GM06990 (cell line): Measurements from ENCODE around the gene MIB2.

Source experiments
- DNase-seq: peaks from one replicate; pipeline ENCODE4 v3.0.0-alpha.2; 2011; ENCODE audit not compliant: insufficient read length; ENCODE audit errors: extremely low read depth
- H3K27me3 ChIP-seq: replicated peaks from 2 replicates; pipeline ENCODE4 v1.6.0; 2011; ENCODE audit warnings: low read length; ENCODE audit not compliant: control insufficient read depth, insufficient read depth
- H3K36me3 ChIP-seq: 2 replicates; pipeline ENCODE4 v1.5.1; 2011; ENCODE audit warnings: low read length; ENCODE audit not compliant: control insufficient read depth, insufficient read depth
- H3K4me3 ChIP-seq: replicated peaks from 2 replicates; pipeline ENCODE4 v1.5.1; 2011; ENCODE audit warnings: low read depth, mild to moderate bottlenecking, control low read depth, low read length
- TF ChIP-seq, protein P1 (sequence below): IDR thresholded peaks from 2 replicates; pipeline ENCODE4 v1.5.1; 2011; ENCODE audit warnings: low read length, control low read depth, mild to moderate bottlenecking, inconsistent platforms; ENCODE audit not compliant: insufficient read depth, poor library complexity, severe bottlenecking

MIB2 gene

DNA sequence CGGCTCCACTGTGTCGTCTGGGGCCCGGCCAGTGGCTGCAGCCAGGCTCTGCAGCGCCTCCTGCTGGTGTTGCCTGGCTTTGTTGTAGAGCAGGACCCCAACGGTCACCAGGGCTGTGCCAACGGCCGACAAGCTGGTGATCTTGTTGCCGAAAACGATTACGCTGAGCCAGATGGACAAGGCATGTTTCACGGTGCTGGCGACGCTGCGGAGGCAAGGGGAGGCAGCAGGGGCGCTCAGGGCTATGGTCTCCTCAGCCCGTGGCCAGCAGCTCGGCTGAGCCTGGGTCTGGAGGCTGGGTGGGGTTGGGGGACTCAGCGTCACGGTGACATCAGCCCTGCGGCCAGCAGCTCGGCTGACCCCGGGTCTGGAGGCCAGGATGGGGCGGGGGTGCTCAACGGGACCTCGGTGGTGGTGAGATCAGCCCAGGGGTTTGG is 50.5 kb downstream of the MIB2 start:
- H3K4me3 ChIP-seq, result no peak overlapping the region
- peaks cover 28% of the 10 kb centered on the region for H3K36me3 ChIP-seq
- no peaks in the 10 kb centered on the region for H3K27me3 ChIP-seq
- TF ChIP-seq, protein P1, sequence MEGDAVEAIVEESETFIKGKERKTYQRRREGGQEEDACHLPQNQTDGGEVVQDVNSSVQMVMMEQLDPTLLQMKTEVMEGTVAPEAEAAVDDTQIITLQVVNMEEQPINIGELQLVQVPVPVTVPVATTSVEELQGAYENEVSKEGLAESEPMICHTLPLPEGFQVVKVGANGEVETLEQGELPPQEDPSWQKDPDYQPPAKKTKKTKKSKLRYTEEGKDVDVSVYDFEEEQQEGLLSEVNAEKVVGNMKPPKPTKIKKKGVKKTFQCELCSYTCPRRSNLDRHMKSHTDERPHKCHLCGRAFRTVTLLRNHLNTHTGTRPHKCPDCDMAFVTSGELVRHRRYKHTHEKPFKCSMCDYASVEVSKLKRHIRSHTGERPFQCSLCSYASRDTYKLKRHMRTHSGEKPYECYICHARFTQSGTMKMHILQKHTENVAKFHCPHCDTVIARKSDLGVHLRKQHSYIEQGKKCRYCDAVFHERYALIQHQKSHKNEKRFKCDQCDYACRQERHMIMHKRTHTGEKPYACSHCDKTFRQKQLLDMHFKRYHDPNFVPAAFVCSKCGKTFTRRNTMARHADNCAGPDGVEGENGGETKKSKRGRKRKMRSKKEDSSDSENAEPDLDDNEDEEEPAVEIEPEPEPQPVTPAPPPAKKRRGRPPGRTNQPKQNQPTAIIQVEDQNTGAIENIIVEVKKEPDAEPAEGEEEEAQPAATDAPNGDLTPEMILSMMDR, result peak; percentile 45
- no peak for DNase-seq

DNA sequence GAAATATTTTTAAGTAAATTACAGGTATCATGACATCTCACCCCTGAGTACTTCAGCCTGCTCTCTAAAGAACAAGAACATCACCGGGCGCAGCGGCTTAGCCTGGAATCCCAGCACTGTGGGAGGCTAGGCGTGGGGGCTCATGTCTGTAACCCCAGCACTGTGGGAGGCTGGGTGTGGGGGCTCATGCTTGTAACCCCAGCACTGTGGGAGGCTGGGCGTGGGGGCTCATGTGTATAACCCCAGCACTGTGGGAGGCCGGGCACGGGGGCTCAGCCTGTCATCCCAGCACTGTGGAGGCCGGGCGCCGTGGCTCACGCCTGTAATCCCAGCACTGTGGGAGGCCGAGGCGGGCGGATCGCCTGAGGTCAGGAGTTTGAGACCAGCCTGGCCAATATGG is 51.2 kb downstream of the MIB2 start:
- TF ChIP-seq, protein P1, result no peak
- no peak for DNase-seq
- Histone ChIP-seq H3K36me3 (peaks cover 29% of the 10 kb centered on the region), H3K4me3 (no peak overlapping the region), H3K27me3 (no peaks in the 10 kb centered on the region)

DNA sequence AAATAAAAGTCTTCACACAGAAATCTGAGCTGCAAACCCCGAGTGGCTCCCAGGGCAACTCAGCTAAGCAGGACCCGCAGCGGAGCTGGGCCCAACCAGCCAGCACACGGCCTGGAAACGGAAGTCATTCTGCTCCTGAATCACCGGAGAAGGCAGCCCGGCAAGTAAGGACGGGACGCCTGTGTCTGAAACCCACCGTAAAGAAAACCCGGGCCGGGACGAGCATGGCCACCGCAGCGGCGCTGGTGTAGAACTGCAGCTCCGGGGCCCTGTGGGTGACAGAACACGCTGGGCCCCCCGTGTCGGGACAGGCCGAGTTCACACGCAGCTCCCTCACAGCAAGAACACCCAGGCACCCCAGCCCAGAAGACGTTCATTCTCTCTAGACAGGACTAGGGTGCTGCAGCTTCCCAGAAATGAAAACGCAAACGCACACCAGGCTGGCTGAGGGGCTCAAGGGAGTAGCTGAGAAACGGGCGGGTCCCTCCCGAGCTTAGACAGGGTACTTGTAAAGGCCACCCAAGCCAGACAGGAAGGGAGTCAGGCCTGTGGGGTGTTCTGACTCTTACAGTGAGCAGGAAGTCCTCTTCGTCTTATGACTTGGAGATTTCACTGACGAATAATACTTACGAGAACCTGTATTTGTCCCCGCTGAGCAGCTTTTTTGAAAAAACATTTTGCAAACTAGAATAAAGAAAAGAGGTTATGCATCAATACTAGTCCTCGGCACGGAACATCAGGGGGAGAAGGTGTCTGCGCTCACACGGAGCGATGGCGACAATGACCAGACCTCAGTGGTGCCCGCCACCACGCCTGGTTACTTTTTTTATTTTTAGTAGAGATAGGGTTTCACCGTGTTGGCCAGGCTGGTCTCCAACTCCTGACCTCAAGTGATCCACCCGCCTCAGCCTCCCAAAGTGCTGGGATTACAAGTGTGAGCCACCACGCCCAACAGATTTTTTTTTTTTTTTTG is 54.5 kb downstream of the MIB2 start:
- Histone ChIP-seq H3K36me3 (peaks cover 28% of the 10 kb centered on the region), H3K27me3 (no peaks in the 10 kb centered on the region), H3K4me3 (no peak overlapping the region)
- TF ChIP-seq, protein P1, result no peak
- DNase-seq, result no peak

DNA sequence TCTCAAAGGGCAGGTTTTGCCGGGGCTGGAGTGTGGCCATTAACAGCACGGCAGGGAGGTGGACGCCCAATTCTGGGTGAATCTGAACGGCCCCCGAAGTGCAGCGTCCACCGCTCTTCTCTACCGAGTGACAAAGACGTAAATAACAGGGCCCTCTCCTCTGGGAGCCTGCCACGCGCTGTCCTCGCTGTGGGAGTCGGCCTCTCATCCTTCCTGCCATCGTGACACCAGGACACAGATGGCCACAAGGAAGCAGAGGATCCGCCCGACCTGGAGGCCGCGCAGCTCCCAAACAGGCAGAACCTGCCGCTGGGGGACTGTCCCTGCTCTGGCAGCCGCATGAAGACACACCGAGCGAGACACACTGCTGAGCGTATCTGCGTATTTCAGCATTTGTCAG is 55.6 kb downstream of the MIB2 start:
- H3K36me3 ChIP-seq, result peaks cover 18% of the 10 kb centered on the region
- TF ChIP-seq, protein P1, result no peak
- no peak for DNase-seq
- no peaks in the 10 kb centered on the region for H3K27me3 ChIP-seq
- no peak overlapping the region for H3K4me3 ChIP-seq

DNA sequence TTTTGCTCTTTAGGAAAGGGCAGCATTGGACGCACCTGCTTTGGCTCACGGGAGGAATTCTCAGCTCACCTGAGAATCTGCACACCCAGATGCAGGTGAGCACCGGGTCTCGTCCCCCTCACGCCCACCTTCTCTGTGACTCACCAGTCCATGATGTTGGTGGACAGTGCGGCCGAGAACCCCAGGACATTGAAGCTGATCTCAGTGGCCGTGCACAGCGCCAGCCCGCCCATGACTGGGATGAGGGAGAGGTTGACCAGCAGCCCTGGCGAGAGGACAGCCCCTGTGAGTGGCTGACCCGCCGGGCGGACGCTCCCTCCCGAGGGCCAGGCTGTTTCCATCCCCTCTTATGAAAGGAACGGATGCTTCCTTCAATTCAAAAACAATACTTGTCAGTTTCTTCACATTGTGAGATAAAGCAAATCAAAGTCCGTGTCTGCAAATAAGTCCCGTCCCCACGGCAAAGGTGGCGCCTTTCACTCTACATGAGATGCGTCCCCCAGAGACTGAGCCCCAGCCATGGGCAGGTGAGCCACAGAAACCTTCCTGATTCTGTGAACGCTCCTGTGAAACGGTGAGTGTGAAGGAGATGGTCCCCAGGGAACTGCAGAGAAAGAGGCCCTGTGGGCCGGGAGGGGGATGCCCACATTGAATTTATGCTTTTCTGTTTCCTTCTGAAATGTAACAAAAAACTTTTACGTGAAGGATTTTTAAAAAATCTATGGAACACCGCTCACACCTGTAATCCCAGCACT is 56.2 kb downstream of the MIB2 start:
- DNase-seq, result no peak
- Histone ChIP-seq H3K36me3 (peaks cover 12% of the 10 kb centered on the region), H3K4me3 (no peak overlapping the region), H3K27me3 (no peaks in the 10 kb centered on the region)
- TF ChIP-seq, protein P1, result no peak
